ENCODE data around the gene KIF26B.

KIF26B gene

GRCh38 chr1:245404952-245405351 lies 250.2 kb downstream of the KIF26B start:
- no peak overlapping the region for H3K4me3 ChIP-seq (replicated peaks in 1 of 2; ENCODE audit: low read depth in 2 of 2, low read length in 2 of 2)
- no peak for DNase-seq (ENCODE audit: low read depth in 2 of 2)
- no peak for TF ChIP-seq CTCF (IDR thresholded peaks at IDR 0.05; ENCODE audit: low read depth, low read length)

- DNase-seq (ENCODE audit: low read depth in 2 of 2), result no peak
- no peak for TF ChIP-seq CTCF (IDR thresholded peaks at IDR 0.05; ENCODE audit: low read depth, low read length)
- no peak overlapping the region for H3K4me3 ChIP-seq (replicated peaks in 1 of 2; ENCODE audit: low read depth in 2 of 2, low read length in 2 of 2)
These were observed 251.6 kb downstream of the KIF26B start for GRCh38 chr1:245406426-245406825.

- no peak for TF ChIP-seq CTCF (IDR thresholded peaks at IDR 0.05; ENCODE audit: low read depth, low read length)
- no peak for DNase-seq (ENCODE audit: low read depth in 2 of 2)
- no peak overlapping the region for H3K4me3 ChIP-seq (replicated peaks in 1 of 2; ENCODE audit: low read depth in 2 of 2, low read length in 2 of 2)
These were observed 253.2 kb downstream of the KIF26B start for GRCh38 chr1:245407983-245408382.

- no peak overlapping the region for H3K4me3 ChIP-seq (replicated peaks in 1 of 2; ENCODE audit: low read depth in 2 of 2, low read length in 2 of 2)
- TF ChIP-seq CTCF (IDR thresholded peaks at IDR 0.05; ENCODE audit: low read depth, low read length), result no peak
- no peak for DNase-seq (ENCODE audit: low read depth in 2 of 2)
These were observed 254.8 kb downstream of the KIF26B start for GRCh38 chr1:245409341-245410195.

- DNase-seq (ENCODE audit: low read depth in 2 of 2), result no peak
- no peak overlapping the region for H3K4me3 ChIP-seq (replicated peaks in 1 of 2; ENCODE audit: low read depth in 2 of 2, low read length in 2 of 2)
- TF ChIP-seq CTCF (IDR thresholded peaks at IDR 0.05; ENCODE audit: low read depth, low read length), result no peak
These were observed 256.7 kb downstream of the KIF26B start for GRCh38 chr1:245411245-245412036.

GRCh38 chr1:245412306-245412705 lies 257.5 kb downstream of the KIF26B start:
- no peak overlapping the region for H3K4me3 ChIP-seq (replicated peaks in 1 of 2; ENCODE audit: low read depth in 2 of 2, low read length in 2 of 2)
- DNase-seq (ENCODE audit: low read depth in 2 of 2), result no peak
- TF ChIP-seq CTCF (IDR thresholded peaks at IDR 0.05; ENCODE audit: low read depth, low read length), result no peak
